H1 (cell line): ENCODE measurements around the gene FGGY. TPM values are rescaled to one million over a fixed set of nuclear protein-coding genes. Genes with fewer than 3 reads are reported as not detected.

Experiments used
- ASH2L ChIP-seq: fragments of 200-600, 300-600 bp; sonication (generic); IDR thresholded peaks from one replicate; pipeline ENCODE4 v1.7.1; 2017; ENCODE audit warnings: low read length
- ATF2 ChIP-seq: IDR thresholded peaks from 2 replicates; pipeline ENCODE4 v1.6.1; 2012; ENCODE audit warnings: low read length, inconsistent platforms
- BCL11A ChIP-seq, 2 experiments: IDR thresholded peaks; one replicate each; pipeline ENCODE4 v1.6.1; 2011; ENCODE audit warnings: low read depth in 2 of 2, low read length in 2 of 2, mild to moderate bottlenecking in 2 of 2
- CHD7 ChIP-seq: fragments of 300-600 bp; sonication (generic); IDR thresholded peaks from 2 replicates; pipeline ENCODE4 v1.7.1; 2012; ENCODE audit warnings: low read length, moderate library complexity, mild to moderate bottlenecking, inconsistent platforms; ENCODE audit not compliant: insufficient replicate concordance
- CTBP2 ChIP-seq: IDR thresholded peaks from 2 replicates; pipeline ENCODE4 v1.7.0; 2011; ENCODE audit warnings: borderline replicate concordance, mild to moderate bottlenecking, moderate library complexity, mixed read lengths, low read length; ENCODE audit not compliant: insufficient read depth, insufficient read length
- JUND ChIP-seq: IDR thresholded peaks from 2 replicates; pipeline ENCODE4 v1.6.1; 2011; ENCODE audit warnings: mild to moderate bottlenecking, improper control_type of control experiment, low read length
- NRF1 ChIP-seq: IDR thresholded peaks from 2 replicates; pipeline ENCODE4 v1.6.1; 2011; ENCODE audit warnings: mild to moderate bottlenecking, low read depth, low read length, improper control_type of control experiment
- RAD21 ChIP-seq, 2 experiments: IDR thresholded peaks in 1 of 2; conservative IDR thresholded peaks in 1 of 2; 2 replicates each; pipeline ENCODE4 v1.6.1; 2011; ENCODE audit warnings: low read depth in 2 of 2, low read length in 2 of 2, improper control_type of control experiment in 1 of 2, inconsistent platforms in 1 of 2, mild to moderate bottlenecking in 1 of 2, moderate library complexity in 1 of 2
- RXRA ChIP-seq: IDR thresholded peaks from 2 replicates; pipeline ENCODE4 v1.6.1; 2011; ENCODE audit warnings: low read depth, mild to moderate bottlenecking, low read length, moderate library complexity; ENCODE audit not compliant: insufficient read depth
- TBP ChIP-seq: IDR thresholded peaks from 2 replicates; pipeline ENCODE4 v1.6.1; 2011; ENCODE audit warnings: low read depth, low read length, improper control_type of control experiment
- polyA plus RNA-seq, 7 experiments: library from polyadenylated mRNA; depleted of rRNA in 3 of 7; stranded (reverse) in 5 of 7; unstranded in 2 of 7; fragments of >200 nt in 5 of 7; fragments of 200-250 nt in 2 of 7; gene quantifications; 1 replicate in 5 of 7; 2 replicates in 1 of 7; 4 replicates in 1 of 7; pipeline versions ENCODE4 v1.2.1 to v1.2.3, GENCODE V29; 2011 to 2013; ENCODE audit warnings: missing spikeins in 2 of 7, mixed read lengths in 2 of 7
- total RNA-seq: library from RNA; stranded (reverse); fragmentation: NEBNext Ultra II Directional; extraction: Animal tissue kit (Norgen Biotek cat#: 25700); gene quantifications from 2 replicates; pipeline ENCODE4 v1.2.1, GENCODE V29; 2021

The FGGY gene
- total and polyA plus RNA-seq, 2 of the 8 experiments (the other 6 are each of a cell fraction or from before 2014, with no cell fraction given) = 10.3 to 12.5 TPM

- TF ChIP-seq CHD7 (no peak), RXRA (no peak), ASH2L (no peak), CTBP2 (no peak), TBP (no peak), JUND (no peak), NRF1 (no peak), BCL11A (IDR thresholded peaks at IDR 0.05; ENCODE audit: low read depth in 2 of 2, low read length in 2 of 2) (no peak), ATF2 (no peak), RAD21 (IDR thresholded peaks at IDR 0.05 in 1 of 2, conservative IDR thresholded peaks at IDR 0.05 in 1 of 2; ENCODE audit: low read depth in 2 of 2, low read length in 2 of 2) (no peak)
These were observed 386.3 kb downstream of the FGGY start (continued) for GRCh38 chr1:59683197-59683596.
